H1 (cell line): Measurements from ENCODE around the gene PROKR1. TPM values are rescaled to one million over a fixed set of nuclear protein-coding genes. Genes with fewer than 3 reads are reported as not detected.

Source experiments
- ASH2L ChIP-seq: fragments of 200-600, 300-600 bp; sonication (generic); IDR thresholded peaks from one replicate; pipeline ENCODE4 v1.7.1; 2017; ENCODE audit warnings: low read length
- CBX8 ChIP-seq: fragments of 300-800, 300-1000 bp; sonication (generic); IDR thresholded peaks from 2 replicates; pipeline ENCODE4 v1.7.1; 2016; ENCODE audit warnings: low read depth, low read length, borderline replicate concordance
- CTBP2 ChIP-seq: IDR thresholded peaks from 2 replicates; pipeline ENCODE4 v1.7.0; 2011; ENCODE audit warnings: borderline replicate concordance, mild to moderate bottlenecking, moderate library complexity, mixed read lengths, low read length; ENCODE audit not compliant: insufficient read depth, insufficient read length
- EZH2 ChIP-seq: fragments of 200-600 bp; sonication (generic); IDR thresholded peaks from 2 replicates; pipeline ENCODE4 v1.7.1; 2012; ENCODE audit warnings: low read depth, mild to moderate bottlenecking, moderate library complexity, low read length, inconsistent platforms; ENCODE audit not compliant: severe bottlenecking
- GABPA ChIP-seq: IDR thresholded peaks from 2 replicates; pipeline ENCODE4 v1.6.1; 2011; ENCODE audit warnings: mild to moderate bottlenecking, low read length, moderate library complexity, borderline replicate concordance; ENCODE audit not compliant: insufficient read depth
- KDM4A ChIP-seq: IDR thresholded peaks from one replicate; pipeline ENCODE4 v1.7.1; 2012; ENCODE audit warnings: low read depth, mild to moderate bottlenecking, moderate library complexity, low read length, inconsistent platforms; ENCODE audit not compliant: severe bottlenecking
- RBBP5 ChIP-seq: IDR thresholded peaks from 2 replicates; pipeline ENCODE4 v1.7.1; 2012; ENCODE audit warnings: low read depth, mild to moderate bottlenecking, inconsistent platforms, low read length, moderate library complexity, borderline replicate concordance
- RXRA ChIP-seq: IDR thresholded peaks from 2 replicates; pipeline ENCODE4 v1.6.1; 2011; ENCODE audit warnings: low read depth, mild to moderate bottlenecking, low read length, moderate library complexity; ENCODE audit not compliant: insufficient read depth
- SIN3A ChIP-seq, 2 experiments: IDR thresholded peaks in 1 of 2; conservative IDR thresholded peaks in 1 of 2; 2 replicates each; pipeline ENCODE4 v1.6.1; 2011 to 2012; ENCODE audit warnings: low read length in 2 of 2, improper control_type of control experiment in 1 of 2, low read depth in 1 of 2, mild to moderate bottlenecking in 1 of 2
- SIX5 ChIP-seq: IDR thresholded peaks from 2 replicates; pipeline ENCODE4 v1.6.1; 2011; ENCODE audit warnings: mild to moderate bottlenecking, low read depth, low read length
- SP1 ChIP-seq: IDR thresholded peaks from 2 replicates; pipeline ENCODE4 v1.6.1; 2011; ENCODE audit warnings: low read depth, low read length
- SP4 ChIP-seq: IDR thresholded peaks from 2 replicates; pipeline ENCODE4 v1.6.1; 2012; ENCODE audit warnings: low read length, inconsistent platforms
- TBP ChIP-seq: IDR thresholded peaks from 2 replicates; pipeline ENCODE4 v1.6.1; 2011; ENCODE audit warnings: low read depth, low read length, improper control_type of control experiment
- polyA plus RNA-seq, 7 experiments: library from polyadenylated mRNA; depleted of rRNA in 3 of 7; stranded (reverse) in 5 of 7; unstranded in 2 of 7; fragments of >200 nt in 5 of 7; fragments of 200-250 nt in 2 of 7; gene quantifications; 1 replicate in 5 of 7; 2 replicates in 1 of 7; 4 replicates in 1 of 7; pipeline versions ENCODE4 v1.2.1 to v1.2.3, GENCODE V29; 2011 to 2013; ENCODE audit warnings: missing spikeins in 2 of 7, mixed read lengths in 2 of 7
- total RNA-seq: library from RNA; stranded (reverse); fragmentation: NEBNext Ultra II Directional; extraction: Animal tissue kit (Norgen Biotek cat#: 25700); gene quantifications from 2 replicates; pipeline ENCODE4 v1.2.1, GENCODE V29; 2021
- TF ChIP-seq, protein P1 (sequence below): IDR thresholded peaks from 2 replicates; pipeline ENCODE4 v1.6.1; 2012; ENCODE audit warnings: low read length, inconsistent platforms
- TF ChIP-seq, protein P2 (sequence below), 3 experiments: IDR thresholded peaks; 1 replicate in 2 of 3; 2 replicates in 1 of 3; pipeline versions ENCODE4 v1.5.1 to v1.6.1; 2011; ENCODE audit warnings: low read length in 3 of 3, mild to moderate bottlenecking in 3 of 3, inconsistent platforms in 2 of 3, low read depth in 1 of 3, moderate library complexity in 1 of 3; ENCODE audit not compliant: insufficient read depth in 1 of 3; ENCODE audit errors: control extremely low read depth in 1 of 3
- TF ChIP-seq, protein P3 (sequence below): IDR thresholded peaks from 2 replicates; pipeline ENCODE4 v1.6.1; 2012; ENCODE audit warnings: inconsistent platforms
- TF ChIP-seq, protein P4 (sequence below): IDR thresholded peaks from 2 replicates; pipeline ENCODE4 v1.6.1; 2012; ENCODE audit warnings: inconsistent platforms

Gene PROKR1
- total and polyA plus RNA-seq, 2 of the 8 experiments (the other 6 are each of a cell fraction or from before 2014, with no cell fraction given): 1.8 to 3.9 TPM

DNA sequence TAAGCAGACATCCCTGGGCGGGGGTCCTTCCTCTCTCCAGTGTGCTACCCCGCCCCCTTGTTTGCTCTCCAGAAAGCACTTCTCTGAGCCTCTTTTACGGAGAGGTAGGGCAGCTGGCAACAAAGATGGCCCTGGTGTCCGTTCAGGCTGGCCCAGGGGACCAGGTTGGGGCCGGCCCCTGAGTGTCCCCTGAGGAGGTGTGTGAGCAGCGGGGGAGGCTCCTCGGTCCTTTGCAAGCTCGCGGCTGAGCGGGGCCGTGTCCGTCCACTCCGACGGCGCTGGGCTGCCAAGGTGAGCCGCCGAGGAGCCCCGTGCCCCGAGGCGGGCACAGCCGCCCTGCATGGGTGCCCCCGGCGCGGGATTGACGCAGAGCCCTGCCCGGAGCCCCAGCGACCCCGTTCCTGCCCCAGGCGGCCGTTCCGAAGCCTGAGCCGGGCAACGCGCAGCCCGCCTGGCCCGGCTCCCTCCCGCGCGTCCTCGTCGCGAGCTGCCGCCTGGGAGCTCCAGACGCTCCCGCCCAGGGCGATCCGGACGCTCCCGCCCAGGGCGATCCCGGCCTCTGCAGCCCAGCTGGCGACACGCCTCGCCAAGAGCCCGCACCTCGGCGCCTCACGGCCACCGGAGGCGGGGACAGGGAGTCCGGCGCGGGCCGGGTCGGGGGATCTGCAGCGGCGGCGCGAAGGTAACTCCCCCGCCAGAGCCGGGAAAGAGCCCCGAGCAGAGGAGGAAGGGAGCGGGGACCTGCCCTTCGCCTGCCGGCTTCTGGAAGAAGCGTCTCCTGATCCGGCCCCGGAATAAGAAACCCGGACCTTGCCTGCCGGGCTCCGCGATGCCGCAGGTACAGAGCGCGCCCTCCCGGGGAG is at the start of gene PROKR1 (continued):
- TF ChIP-seq, protein P1, sequence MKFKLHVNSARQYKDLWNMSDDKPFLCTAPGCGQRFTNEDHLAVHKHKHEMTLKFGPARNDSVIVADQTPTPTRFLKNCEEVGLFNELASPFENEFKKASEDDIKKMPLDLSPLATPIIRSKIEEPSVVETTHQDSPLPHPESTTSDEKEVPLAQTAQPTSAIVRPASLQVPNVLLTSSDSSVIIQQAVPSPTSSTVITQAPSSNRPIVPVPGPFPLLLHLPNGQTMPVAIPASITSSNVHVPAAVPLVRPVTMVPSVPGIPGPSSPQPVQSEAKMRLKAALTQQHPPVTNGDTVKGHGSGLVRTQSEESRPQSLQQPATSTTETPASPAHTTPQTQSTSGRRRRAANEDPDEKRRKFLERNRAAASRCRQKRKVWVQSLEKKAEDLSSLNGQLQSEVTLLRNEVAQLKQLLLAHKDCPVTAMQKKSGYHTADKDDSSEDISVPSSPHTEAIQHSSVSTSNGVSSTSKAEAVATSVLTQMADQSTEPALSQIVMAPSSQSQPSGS: no peak
- TF ChIP-seq CTBP2: peak; percentile 86
- TF ChIP-seq TBP: peak; percentile 24; the same call in 1 of the 2 replicates
- TF ChIP-seq RXRA: no peak
- TF ChIP-seq, protein P2, sequence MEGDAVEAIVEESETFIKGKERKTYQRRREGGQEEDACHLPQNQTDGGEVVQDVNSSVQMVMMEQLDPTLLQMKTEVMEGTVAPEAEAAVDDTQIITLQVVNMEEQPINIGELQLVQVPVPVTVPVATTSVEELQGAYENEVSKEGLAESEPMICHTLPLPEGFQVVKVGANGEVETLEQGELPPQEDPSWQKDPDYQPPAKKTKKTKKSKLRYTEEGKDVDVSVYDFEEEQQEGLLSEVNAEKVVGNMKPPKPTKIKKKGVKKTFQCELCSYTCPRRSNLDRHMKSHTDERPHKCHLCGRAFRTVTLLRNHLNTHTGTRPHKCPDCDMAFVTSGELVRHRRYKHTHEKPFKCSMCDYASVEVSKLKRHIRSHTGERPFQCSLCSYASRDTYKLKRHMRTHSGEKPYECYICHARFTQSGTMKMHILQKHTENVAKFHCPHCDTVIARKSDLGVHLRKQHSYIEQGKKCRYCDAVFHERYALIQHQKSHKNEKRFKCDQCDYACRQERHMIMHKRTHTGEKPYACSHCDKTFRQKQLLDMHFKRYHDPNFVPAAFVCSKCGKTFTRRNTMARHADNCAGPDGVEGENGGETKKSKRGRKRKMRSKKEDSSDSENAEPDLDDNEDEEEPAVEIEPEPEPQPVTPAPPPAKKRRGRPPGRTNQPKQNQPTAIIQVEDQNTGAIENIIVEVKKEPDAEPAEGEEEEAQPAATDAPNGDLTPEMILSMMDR (IDR thresholded peaks at IDR 0.05; ENCODE audit: control extremely low read depth in 1 of 3, insufficient read depth in 1 of 3, low read depth in 1 of 3, low read length in 3 of 3): no peak
- TF ChIP-seq GABPA: no peak; the same call in 1 of the 2 replicates
- peak; percentile 99 for TF ChIP-seq ASH2L
- peak; percentile 99 for TF ChIP-seq RBBP5
- TF ChIP-seq CBX8: no peak
- peak; percentile 93 for TF ChIP-seq KDM4A
- peak; percentile 41; the same call in 1 of the 2 replicates for TF ChIP-seq SP4
- 0 out of 4 replicates have a peak, but pooled peaks of 1 of the 2 experiments have one; percentile 33 for TF ChIP-seq SIN3A (conservative IDR thresholded peaks at IDR 0.05 in 1 of 2, IDR thresholded peaks at IDR 0.05 in 1 of 2; ENCODE audit: low read depth in 1 of 2, low read length in 2 of 2)
- peak; percentile 44 for TF ChIP-seq EZH2
- TF ChIP-seq SIX5: no peak
- TF ChIP-seq SP1: no peak
- TF ChIP-seq, protein P3, sequence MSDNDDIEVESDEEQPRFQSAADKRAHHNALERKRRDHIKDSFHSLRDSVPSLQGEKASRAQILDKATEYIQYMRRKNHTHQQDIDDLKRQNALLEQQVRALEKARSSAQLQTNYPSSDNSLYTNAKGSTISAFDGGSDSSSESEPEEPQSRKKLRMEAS: peak; percentile 62; the same call in 1 of the 2 replicates
- TF ChIP-seq, protein P4, sequence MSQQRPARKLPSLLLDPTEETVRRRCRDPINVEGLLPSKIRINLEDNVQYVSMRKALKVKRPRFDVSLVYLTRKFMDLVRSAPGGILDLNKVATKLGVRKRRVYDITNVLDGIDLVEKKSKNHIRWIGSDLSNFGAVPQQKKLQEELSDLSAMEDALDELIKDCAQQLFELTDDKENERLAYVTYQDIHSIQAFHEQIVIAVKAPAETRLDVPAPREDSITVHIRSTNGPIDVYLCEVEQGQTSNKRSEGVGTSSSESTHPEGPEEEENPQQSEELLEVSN: peak; percentile 90
